Measurements from ENCODE around the gene MTHFD2.

- TF ChIP-seq, protein P1, sequence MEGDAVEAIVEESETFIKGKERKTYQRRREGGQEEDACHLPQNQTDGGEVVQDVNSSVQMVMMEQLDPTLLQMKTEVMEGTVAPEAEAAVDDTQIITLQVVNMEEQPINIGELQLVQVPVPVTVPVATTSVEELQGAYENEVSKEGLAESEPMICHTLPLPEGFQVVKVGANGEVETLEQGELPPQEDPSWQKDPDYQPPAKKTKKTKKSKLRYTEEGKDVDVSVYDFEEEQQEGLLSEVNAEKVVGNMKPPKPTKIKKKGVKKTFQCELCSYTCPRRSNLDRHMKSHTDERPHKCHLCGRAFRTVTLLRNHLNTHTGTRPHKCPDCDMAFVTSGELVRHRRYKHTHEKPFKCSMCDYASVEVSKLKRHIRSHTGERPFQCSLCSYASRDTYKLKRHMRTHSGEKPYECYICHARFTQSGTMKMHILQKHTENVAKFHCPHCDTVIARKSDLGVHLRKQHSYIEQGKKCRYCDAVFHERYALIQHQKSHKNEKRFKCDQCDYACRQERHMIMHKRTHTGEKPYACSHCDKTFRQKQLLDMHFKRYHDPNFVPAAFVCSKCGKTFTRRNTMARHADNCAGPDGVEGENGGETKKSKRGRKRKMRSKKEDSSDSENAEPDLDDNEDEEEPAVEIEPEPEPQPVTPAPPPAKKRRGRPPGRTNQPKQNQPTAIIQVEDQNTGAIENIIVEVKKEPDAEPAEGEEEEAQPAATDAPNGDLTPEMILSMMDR (IDR thresholded peaks at IDR 0.05; ENCODE audit: low read depth, low read length, poor library complexity, severe bottlenecking), result no peak
- TF ChIP-seq EZH2phosphoT487 (IDR thresholded peaks at IDR 0.05; ENCODE audit: borderline replicate concordance, low read length), result no peak
These were observed 6.0 kb downstream of the MTHFD2 start for GRCh38 chr2:74204436-74204835.

All from DOHH2 (cell line).